HG03108 (cell line): ENCODE results near the gene CNTN5.
"Not testable (repeated sequence)": the region's sequence is repeated elsewhere in the genome, so short reads cannot be mapped to it uniquely, and the experiment has no call there.

ENCODE experiments used
- ATAC-seq: cut with Tn5 transposase; IDR thresholded peaks from one replicate; pipeline ENCODE4 v1.9.1; 2021; ENCODE audit warnings: moderate library complexity; ENCODE audit not compliant: unreplicated experiment

Gene CNTN5

GRCh38 chr11:99708928-99709672, 688.4 kb downstream of the CNTN5 start:
- no peak for ATAC-seq

GRCh38 chr11:99716302-99716701, 695.6 kb downstream of the CNTN5 start:
- ATAC-seq: no peak

GRCh38 chr11:99718291-99718690, 697.5 kb downstream of the CNTN5 start:
- no peak for ATAC-seq

- ATAC-seq: no peak
These were observed 718.8 kb downstream of the CNTN5 start for GRCh38 chr11:99739464-99740089.

- no peak for ATAC-seq
These were observed 721.8 kb downstream of the CNTN5 start for GRCh38 chr11:99742501-99742900.

GRCh38 chr11:99759787-99760186, 739.0 kb downstream of the CNTN5 start:
- no peak for ATAC-seq

- ATAC-seq: no peak
These were observed 746.1 kb downstream of the CNTN5 start for GRCh38 chr11:99766811-99767210.

- no peak for ATAC-seq
These were observed 752.9 kb downstream of the CNTN5 start for GRCh38 chr11:99773646-99774045.

GRCh38 chr11:99781074-99781473, 760.3 kb downstream of the CNTN5 start:
- ATAC-seq: no peak

GRCh38 chr11:99791354-99791753, 770.6 kb downstream of the CNTN5 start:
- no peak for ATAC-seq

GRCh38 chr11:99795999-99796398, 775.2 kb downstream of the CNTN5 start:
- ATAC-seq: no peak

- no peak for ATAC-seq
These were observed 782.8 kb downstream of the CNTN5 start for GRCh38 chr11:99803501-99803900.

GRCh38 chr11:99812516-99812915, 791.8 kb downstream of the CNTN5 start:
- no peak for ATAC-seq

GRCh38 chr11:99814021-99814420, 793.3 kb downstream of the CNTN5 start:
- no peak for ATAC-seq

- no peak for ATAC-seq
These were observed 794.0 kb downstream of the CNTN5 start for GRCh38 chr11:99814738-99815137.

GRCh38 chr11:99818991-99819390, 798.2 kb downstream of the CNTN5 start:
- no peak for ATAC-seq

GRCh38 chr11:99822846-99823565, 802.3 kb downstream of the CNTN5 start:
- no peak for ATAC-seq

- ATAC-seq: not testable (repeated sequence)
These were observed 816.0 kb downstream of the CNTN5 start for GRCh38 chr11:99836739-99837138.

- ATAC-seq: no peak
These were observed 821.1 kb downstream of the CNTN5 start for GRCh38 chr11:99841885-99842284.

GRCh38 chr11:99865951-99866350, 845.2 kb downstream of the CNTN5 start:
- no peak for ATAC-seq

- no peak for ATAC-seq
These were observed 860.9 kb downstream of the CNTN5 start for GRCh38 chr11:99881610-99882009.

GRCh38 chr11:99884750-99885149, 864.0 kb downstream of the CNTN5 start:
- no peak for ATAC-seq
